GM20000 (cell line): ENCODE results near the gene NADK2.

Experiments used
- DNase-seq: peaks from one replicate; pipeline ENCODE4 v3.0.0; 2012; ENCODE audit warnings: low spot score
- CTCF ChIP-seq: IDR thresholded peaks from 2 replicates; pipeline ENCODE4 v1.5.1; 2012; ENCODE audit warnings: mild to moderate bottlenecking, control low read depth; ENCODE audit errors: extremely low read depth, missing control alignments

NADK2 gene

GRCh38 chr5:36158144-36158543 is 83.6 kb downstream of the NADK2 start:
- no peak for DNase-seq
- no peak for TF ChIP-seq CTCF

GRCh38 chr5:36156619-36157018 is 85.1 kb downstream of the NADK2 start:
- no peak for DNase-seq
- no peak for TF ChIP-seq CTCF

GRCh38 chr5:36156121-36156601 is 85.6 kb downstream of the NADK2 start:
- DNase-seq, result no peak

GRCh38 chr5:36155291-36155690 is 86.4 kb downstream of the NADK2 start:
- DNase-seq, result no peak
- TF ChIP-seq CTCF, result no peak

More at GRCh38 chr5:36156121-36156601, 85.6 kb downstream of the NADK2 start:
- TF ChIP-seq CTCF, result no peak

- DNase-seq, result no peak
- no peak for TF ChIP-seq CTCF
Measured at GRCh38 chr5:36153726-36154125, 88.0 kb downstream of the NADK2 start.

GRCh38 chr5:36153298-36153677 is 88.4 kb downstream of the NADK2 start:
- DNase-seq, result no peak
- TF ChIP-seq CTCF, result no peak

- DNase-seq, result peak; percentile 9
Measured at GRCh38 chr5:36152324-36153297, 89.1 kb downstream of the NADK2 start.

More at GRCh38 chr5:36152324-36153297, 89.1 kb downstream of the NADK2 start:
- no peak for TF ChIP-seq CTCF
